H9 (cell line): ENCODE measurements around the gene RBX1. TPM values are rescaled to one million over a fixed set of nuclear protein-coding genes. Genes with fewer than 3 reads are reported as not detected.

Experiments
- DNase-seq: peaks from one replicate; pipeline ENCODE4 v3.0.0-alpha.2; 2017
- H2AFZ ChIP-seq: one replicate; pipeline ENCODE4 v1.6.1; 2013; ENCODE audit warnings: mild to moderate bottlenecking, low read length, control low read depth, moderate library complexity
- H2AK5ac ChIP-seq: 2 replicates; pipeline ENCODE4 v1.6.1; 2013; ENCODE audit warnings: low read length, control low read depth, mixed read lengths; ENCODE audit not compliant: insufficient read length
- H2BK120ac ChIP-seq: one replicate; pipeline ENCODE4 v1.6.1; 2013; ENCODE audit warnings: low read depth, mild to moderate bottlenecking, low read length, control low read depth, inconsistent platforms; ENCODE audit not compliant: poor library complexity, severe bottlenecking
- H2BK12ac ChIP-seq: 2 replicates; pipeline ENCODE4 v1.6.1; 2013; ENCODE audit warnings: low read length, control low read depth, mixed read lengths, low read depth; ENCODE audit not compliant: insufficient read length
- H2BK15ac ChIP-seq: 2 replicates; pipeline ENCODE4 v1.6.1; 2013; ENCODE audit warnings: low read depth, low read length, control low read depth
- H2BK20ac ChIP-seq: one replicate; pipeline ENCODE4 v1.6.1; 2013; ENCODE audit warnings: low read depth, mild to moderate bottlenecking, low read length, control low read depth, inconsistent platforms; ENCODE audit not compliant: poor library complexity, severe bottlenecking
- H2BK5ac ChIP-seq: 2 replicates; pipeline ENCODE4 v1.6.1; 2013; ENCODE audit warnings: low read length, control low read depth, mixed read lengths; ENCODE audit not compliant: insufficient read length
- H3K14ac ChIP-seq: 2 replicates; pipeline ENCODE4 v1.6.1; 2013; ENCODE audit warnings: low read length, control low read depth; ENCODE audit not compliant: insufficient read depth
- H3K18ac ChIP-seq: 2 replicates; pipeline ENCODE4 v1.6.1; 2013; ENCODE audit warnings: low read depth, mild to moderate bottlenecking, mixed read lengths, low read length, control low read depth; ENCODE audit not compliant: insufficient read length
- H3K23ac ChIP-seq: 2 replicates; pipeline ENCODE4 v1.6.1; 2013; ENCODE audit warnings: low read length, control low read depth, mixed read lengths, low read depth; ENCODE audit not compliant: insufficient read length
- H3K23me2 ChIP-seq: 2 replicates; pipeline ENCODE4 v1.6.1; 2013; ENCODE audit warnings: low read depth, mild to moderate bottlenecking, mixed read lengths, low read length, control low read depth; ENCODE audit not compliant: insufficient read length, poor library complexity, severe bottlenecking
- H3K27ac ChIP-seq: 2 replicates; pipeline ENCODE4 v1.5.1; 2013; ENCODE audit warnings: low read length, control low read depth, mixed read lengths, low read depth; ENCODE audit not compliant: insufficient read length
- H3K27me3 ChIP-seq: 2 replicates; pipeline ENCODE4 v1.6.1; 2013; ENCODE audit warnings: low read length, control low read depth, inconsistent platforms; ENCODE audit not compliant: insufficient read depth
- H3K4ac ChIP-seq: 2 replicates; pipeline ENCODE4 v1.6.1; 2013; ENCODE audit warnings: low read depth, mild to moderate bottlenecking, control low read depth, inconsistent platforms, low read length, moderate library complexity
- H3K4me1 ChIP-seq: 2 replicates; pipeline ENCODE4 v1.6.1; 2013; ENCODE audit warnings: low read length, control low read depth, inconsistent platforms; ENCODE audit not compliant: insufficient read depth
- H3K4me2 ChIP-seq: 2 replicates; pipeline ENCODE4 v1.6.1; 2013; ENCODE audit warnings: low read length, control low read depth, mixed read lengths; ENCODE audit not compliant: insufficient read length, insufficient read depth
- H3K56ac ChIP-seq: 2 replicates; pipeline ENCODE4 v1.6.1; 2013; ENCODE audit warnings: low read depth, mild to moderate bottlenecking, mixed read lengths, low read length, control low read depth; ENCODE audit not compliant: insufficient read length
- H3K79me1 ChIP-seq: 2 replicates; pipeline ENCODE4 v1.6.1; 2013; ENCODE audit warnings: low read depth, mild to moderate bottlenecking, moderate library complexity, low read length, control low read depth, inconsistent platforms; ENCODE audit not compliant: insufficient read depth, poor library complexity, severe bottlenecking
- H3K79me2 ChIP-seq: 2 replicates; pipeline ENCODE4 v1.6.1; 2013; ENCODE audit warnings: low read length, control low read depth, inconsistent platforms; ENCODE audit not compliant: insufficient read depth
- H3K9ac ChIP-seq: 2 replicates; pipeline ENCODE4 v1.6.1; 2013; ENCODE audit warnings: low read length, control low read depth, mixed read lengths; ENCODE audit not compliant: insufficient read length; ENCODE audit errors: extremely low read depth
- H3K9me3 ChIP-seq: one replicate; pipeline ENCODE4 v1.6.1; 2013; ENCODE audit warnings: low read depth, low read length, inconsistent platforms; ENCODE audit not compliant: control insufficient read depth
- H3T11ph ChIP-seq: one replicate; pipeline ENCODE4 v1.6.1; 2013; ENCODE audit warnings: mild to moderate bottlenecking, low read length, control low read depth, inconsistent platforms
- H4K20me1 ChIP-seq: one replicate; pipeline ENCODE4 v1.6.1; 2013; ENCODE audit not compliant: control insufficient read depth, insufficient read length, insufficient read depth
- H4K5ac ChIP-seq: 2 replicates; pipeline ENCODE4 v1.6.1; 2013; ENCODE audit warnings: low read depth, mild to moderate bottlenecking, mixed read lengths, low read length, control low read depth; ENCODE audit not compliant: insufficient read length
- H4K8ac ChIP-seq: replicated peaks from 2 replicates; pipeline ENCODE4 v1.6.1; 2013; ENCODE audit warnings: low read length, control low read depth, mixed read lengths, low read depth; ENCODE audit not compliant: insufficient read length
- H4K91ac ChIP-seq: 2 replicates; pipeline ENCODE4 v1.6.1; 2013; ENCODE audit warnings: low read depth, mild to moderate bottlenecking, moderate library complexity, mixed read lengths, low read length, control low read depth; ENCODE audit not compliant: insufficient read length
- H3K27ac Mint-ChIP-seq, 3 experiments: 2 replicates in 2 of 3; 3 replicates in 1 of 3; pipeline ENCODE4 v1.8.0; 2020 to 2021; ENCODE audit warnings: mixed read lengths in 3 of 3, mild to moderate bottlenecking in 1 of 3, moderate library complexity in 1 of 3
- H3K27me3 Mint-ChIP-seq: 2 replicates; pipeline ENCODE4 v1.8.0; 2021; ENCODE audit warnings: low read depth, mild to moderate bottlenecking, moderate library complexity, mixed read lengths
- H3K36me3 Mint-ChIP-seq, 3 experiments: 2 replicates in 2 of 3; 3 replicates in 1 of 3; pipeline ENCODE4 v1.8.0; 2020 to 2021; ENCODE audit warnings: low read depth in 3 of 3, mixed read lengths in 3 of 3; ENCODE audit not compliant: insufficient read depth in 1 of 3
- H3K4me1 Mint-ChIP-seq, 2 experiments: 2 replicates each; pipeline ENCODE4 v1.8.0; 2020; ENCODE audit warnings: mixed read lengths in 2 of 2
- H3K4me3 Mint-ChIP-seq, 2 experiments: 2 replicates in 1 of 2; 3 replicates in 1 of 2; pipeline ENCODE4 v1.8.0; 2020 to 2021; ENCODE audit warnings: mild to moderate bottlenecking in 2 of 2, mixed read lengths in 2 of 2, moderate library complexity in 1 of 2
- H3K9me3 Mint-ChIP-seq, 2 experiments: 2 replicates in 1 of 2; 3 replicates in 1 of 2; pipeline ENCODE4 v1.8.0; 2020; ENCODE audit warnings: mild to moderate bottlenecking in 2 of 2, mixed read lengths in 2 of 2, moderate library complexity in 1 of 2
- WGBS: extraction: QIAGEN DNeasy Blood & Tissue Kit; methylation state at CpG from one replicate; pipeline ENCODE4 v1.1.7; 2013; ENCODE audit warnings: missing lambda C conversion rate, low lambda C conversion rate, mixed read lengths; ENCODE audit not compliant: insufficient read length; ENCODE audit errors: extremely low coverage; 5-methylcytosine and 5-hydroxymethylcytosine counted together
- total RNA-seq: library from RNA; stranded (reverse); gene quantifications from 2 replicates; pipeline ENCODE4 v1.2.1, GENCODE V29; 2021
- TF ChIP-seq, protein P1 (sequence below): fragments of 200-600 bp; sonication (generic); conservative IDR thresholded peaks from 3 replicates; pipeline ENCODE4 v1.8.0; 2021; ENCODE audit warnings: antibody characterized with exemption, mild to moderate bottlenecking

The RBX1 gene
- total RNA-seq, 1 experiment from 2014 or later, result 85.6 TPM

DNA sequence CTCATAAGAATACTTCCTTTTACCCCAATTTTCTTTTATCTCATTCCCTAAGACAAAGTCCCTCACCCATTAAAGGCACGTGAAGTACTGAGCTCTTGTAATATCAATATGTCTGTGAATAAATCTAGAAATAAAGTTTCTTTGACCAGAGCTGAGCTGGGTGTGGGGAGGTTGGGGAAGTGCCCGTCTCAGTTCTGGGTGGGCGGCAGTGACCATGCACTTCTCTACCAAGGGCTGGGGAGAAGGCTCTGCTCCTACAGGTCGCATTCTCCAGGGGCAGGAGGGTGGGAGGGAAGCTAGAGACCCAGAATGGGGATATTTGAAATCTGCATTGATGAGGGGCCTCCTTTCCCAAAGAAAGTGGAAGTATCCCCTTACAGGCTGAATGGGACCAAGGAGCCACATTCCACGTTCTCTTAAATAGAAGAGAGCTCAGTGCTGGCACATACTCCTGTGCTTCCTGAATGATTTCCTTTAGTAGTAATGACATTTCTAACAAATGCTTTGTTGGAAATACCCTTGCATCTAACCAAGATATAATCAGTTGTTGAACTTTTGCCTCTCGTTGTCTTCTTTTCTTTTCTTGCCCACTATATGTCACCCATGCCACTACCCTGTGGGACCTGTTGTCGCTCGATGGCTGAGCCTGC, 16.1 kb downstream of the RBX1 start:
- H3K27me3 ChIP-seq, result no peaks in the 10 kb centered on the region
- no peak overlapping the region for H3K14ac ChIP-seq
- no peak overlapping the region for H2BK5ac ChIP-seq
- H3K4me2 ChIP-seq, result no peak overlapping the region
- Mint-ChIP-seq H3K9me3 (no peaks in the 10 kb centered on the region), H3K4me3 (no peak overlapping the region), H3K36me3 (peaks cover 16 to 68% (median 49%) of the 10 kb centered on the region in 3 experiments; a peak in 6 of 7 replicates), H3K27ac (no peak overlapping the region; a peak in 1 of 7 replicates), H3K27me3 (no peaks in the 10 kb centered on the region), H3K4me1 (no peaks in the 10 kb centered on the region)
- no peak overlapping the region for H2AFZ ChIP-seq
- H3K4ac ChIP-seq, result no peak overlapping the region
- no peak overlapping the region for H2BK15ac ChIP-seq
- H3K27ac ChIP-seq, result no peak overlapping the region
- H2BK12ac ChIP-seq, result no peak overlapping the region
- H3K79me2 ChIP-seq, result no peaks in the 10 kb centered on the region
- H3K9ac ChIP-seq, result no peak overlapping the region
- H3K9me3 ChIP-seq, result no peaks in the 10 kb centered on the region
- no peak overlapping the region for H2BK20ac ChIP-seq
- H2BK120ac ChIP-seq, result no peak overlapping the region
- TF ChIP-seq, protein P1, sequence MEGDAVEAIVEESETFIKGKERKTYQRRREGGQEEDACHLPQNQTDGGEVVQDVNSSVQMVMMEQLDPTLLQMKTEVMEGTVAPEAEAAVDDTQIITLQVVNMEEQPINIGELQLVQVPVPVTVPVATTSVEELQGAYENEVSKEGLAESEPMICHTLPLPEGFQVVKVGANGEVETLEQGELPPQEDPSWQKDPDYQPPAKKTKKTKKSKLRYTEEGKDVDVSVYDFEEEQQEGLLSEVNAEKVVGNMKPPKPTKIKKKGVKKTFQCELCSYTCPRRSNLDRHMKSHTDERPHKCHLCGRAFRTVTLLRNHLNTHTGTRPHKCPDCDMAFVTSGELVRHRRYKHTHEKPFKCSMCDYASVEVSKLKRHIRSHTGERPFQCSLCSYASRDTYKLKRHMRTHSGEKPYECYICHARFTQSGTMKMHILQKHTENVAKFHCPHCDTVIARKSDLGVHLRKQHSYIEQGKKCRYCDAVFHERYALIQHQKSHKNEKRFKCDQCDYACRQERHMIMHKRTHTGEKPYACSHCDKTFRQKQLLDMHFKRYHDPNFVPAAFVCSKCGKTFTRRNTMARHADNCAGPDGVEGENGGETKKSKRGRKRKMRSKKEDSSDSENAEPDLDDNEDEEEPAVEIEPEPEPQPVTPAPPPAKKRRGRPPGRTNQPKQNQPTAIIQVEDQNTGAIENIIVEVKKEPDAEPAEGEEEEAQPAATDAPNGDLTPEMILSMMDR, result no peak
- H3K79me1 ChIP-seq, result no peaks in the 10 kb centered on the region
- WGBS, result no CpG with 5 or more reads among the region's 8 CpGs
- H4K8ac ChIP-seq, result no peak overlapping the region
- H3K23ac ChIP-seq, result no peak overlapping the region
- H3K56ac ChIP-seq, result no peak overlapping the region
- H3K18ac ChIP-seq, result no peak overlapping the region
- no peaks in the 10 kb centered on the region for H3K23me2 ChIP-seq
- no peak overlapping the region for H3T11ph ChIP-seq
- H4K20me1 ChIP-seq, result no peaks in the 10 kb centered on the region
- H3K4me1 ChIP-seq, result no peaks in the 10 kb centered on the region
- DNase-seq, result no peak
- no peak overlapping the region for H4K5ac ChIP-seq
- H2AK5ac ChIP-seq, result no peak overlapping the region
- no peak overlapping the region for H4K91ac ChIP-seq
